KMS-11 (cell line): Measurements from ENCODE around the gene BRINP2.
"Not testable (repeated sequence)": the region's sequence is repeated elsewhere in the genome, so short reads cannot be mapped to it uniquely, and the experiment has no call there.

Experiments used
- H2AFZ ChIP-seq: fragments of 200-600 bp; sonication (generic); 2 replicates; pipeline ENCODE4 v1.6.1; 2016; ENCODE audit warnings: antibody characterized with exemption, mixed run types, low read depth
- H3K27ac ChIP-seq: fragments of 200-600 bp; sonication (generic); 2 replicates; pipeline ENCODE4 v1.6.1; 2016; ENCODE audit warnings: mild to moderate bottlenecking, mixed run types
- H3K27me3 ChIP-seq: fragments of 200-600 bp; sonication (generic); 2 replicates; pipeline ENCODE4 v1.6.1; 2017; ENCODE audit warnings: mild to moderate bottlenecking, low read depth, mixed run types, moderate library complexity; ENCODE audit not compliant: insufficient read depth
- H3K36me3 ChIP-seq: fragments of 200-600 bp; sonication (generic); 2 replicates; pipeline ENCODE4 v1.6.1; 2017; ENCODE audit warnings: mild to moderate bottlenecking, mixed run types; ENCODE audit not compliant: insufficient read depth
- H3K4me1 ChIP-seq: fragments of 200-600 bp; sonication (generic); 2 replicates; pipeline ENCODE4 v1.6.1; 2016; ENCODE audit warnings: mild to moderate bottlenecking, low read depth, mixed run types; ENCODE audit not compliant: poor library complexity, severe bottlenecking
- H3K4me2 ChIP-seq: fragments of 200-600 bp; sonication (generic); 2 replicates; pipeline ENCODE4 v1.7.0; 2016; ENCODE audit warnings: mild to moderate bottlenecking, mixed run types
- H3K4me3 ChIP-seq: fragments of 200-600 bp; sonication (generic); IDR thresholded peaks from 2 replicates; pipeline ENCODE4 v1.6.1; 2017; ENCODE audit warnings: low read depth, low read length, mixed read lengths; ENCODE audit not compliant: insufficient read depth
- H3K79me2 ChIP-seq: fragments of 200-600 bp; sonication (generic); 2 replicates; pipeline ENCODE4 v1.6.1; 2016; ENCODE audit warnings: low read depth, mixed run types; ENCODE audit not compliant: insufficient read depth
- H3K9ac ChIP-seq: fragments of 200-600 bp; sonication (generic); 2 replicates; pipeline ENCODE4 v1.6.1; 2016; ENCODE audit warnings: mild to moderate bottlenecking, mixed run types
- H4K20me1 ChIP-seq: fragments of 200-600 bp; sonication (generic); 2 replicates; pipeline ENCODE4 v1.6.1; 2016; ENCODE audit warnings: mild to moderate bottlenecking, mixed run types; ENCODE audit not compliant: insufficient read depth
- CTCF ChIP-seq: fragments of 200-600 bp; sonication (generic); conservative IDR thresholded peaks from 2 replicates; pipeline ENCODE4 v1.6.1; 2017; ENCODE audit warnings: low read depth, mild to moderate bottlenecking, antibody characterized with exemption, low read length, moderate library complexity, mixed read lengths

Gene BRINP2

GRCh38 chr1:177311111-177311510 is 140.4 kb downstream of the BRINP2 start:
- H3K79me2 ChIP-seq, result no peaks in the 10 kb centered on the region
- no peak overlapping the region for H3K4me3 ChIP-seq
- no peaks in the 10 kb centered on the region for H3K4me1 ChIP-seq
- H3K36me3 ChIP-seq, result no peaks in the 10 kb centered on the region
- no peak overlapping the region for H3K4me2 ChIP-seq
- H3K9ac ChIP-seq, result no peak overlapping the region
- H2AFZ ChIP-seq, result no peak overlapping the region
- no peak overlapping the region for H3K27ac ChIP-seq
- H3K27me3 ChIP-seq, result no peaks in the 10 kb centered on the region
- no peaks in the 10 kb centered on the region for H4K20me1 ChIP-seq
- TF ChIP-seq CTCF, result no peak

- Histone ChIP-seq H2AFZ (no peak overlapping the region), H3K4me2 (no peak overlapping the region), H3K27ac (no peak overlapping the region), H3K4me1 (no peaks in the 10 kb centered on the region), H3K9ac (no peak overlapping the region), H3K79me2 (no peaks in the 10 kb centered on the region), H3K27me3 (no peaks in the 10 kb centered on the region), H3K4me3 (no peak overlapping the region), H3K36me3 (no peaks in the 10 kb centered on the region), H4K20me1 (no peaks in the 10 kb centered on the region)
- TF ChIP-seq CTCF, result no peak
These were observed 140.8 kb downstream of the BRINP2 start for GRCh38 chr1:177311586-177311985.

GRCh38 chr1:177315261-177315660 is 144.5 kb downstream of the BRINP2 start:
- H3K27me3 ChIP-seq, result no peaks in the 10 kb centered on the region
- H2AFZ ChIP-seq, result no peak overlapping the region
- no peak overlapping the region for H3K4me3 ChIP-seq
- no peak for TF ChIP-seq CTCF
- H4K20me1 ChIP-seq, result no peaks in the 10 kb centered on the region
- no peak overlapping the region for H3K4me2 ChIP-seq
- no peaks in the 10 kb centered on the region for H3K36me3 ChIP-seq
- H3K9ac ChIP-seq, result no peak overlapping the region
- no peak overlapping the region for H3K27ac ChIP-seq
- no peaks in the 10 kb centered on the region for H3K4me1 ChIP-seq
- H3K79me2 ChIP-seq, result no peaks in the 10 kb centered on the region

GRCh38 chr1:177315761-177316160 is 145.0 kb downstream of the BRINP2 start:
- no peak overlapping the region for H3K4me2 ChIP-seq
- no peak overlapping the region for H3K27ac ChIP-seq
- no peak for TF ChIP-seq CTCF
- no peak overlapping the region for H3K9ac ChIP-seq
- H3K4me1 ChIP-seq, result no peaks in the 10 kb centered on the region
- no peaks in the 10 kb centered on the region for H3K27me3 ChIP-seq
- no peaks in the 10 kb centered on the region for H3K79me2 ChIP-seq
- H3K36me3 ChIP-seq, result no peaks in the 10 kb centered on the region
- no peaks in the 10 kb centered on the region for H4K20me1 ChIP-seq
- H2AFZ ChIP-seq, result no peak overlapping the region
- no peak overlapping the region for H3K4me3 ChIP-seq

- H3K27ac ChIP-seq, H3K4me2 ChIP-seq: not testable (repeated sequence)
These were observed 150.7 kb downstream of the BRINP2 start for GRCh38 chr1:177321434-177321833.

More at GRCh38 chr1:177321434-177321833, 150.7 kb downstream of the BRINP2 start:
- not testable (repeated sequence) for H2AFZ ChIP-seq, H3K4me3 ChIP-seq, H3K79me2 ChIP-seq, H3K4me1 ChIP-seq, H3K27me3 ChIP-seq, H4K20me1 ChIP-seq, H3K36me3 ChIP-seq, H3K9ac ChIP-seq
